Measurements from ENCODE around the gene HS2ST1. TPM values are rescaled to one million over a fixed set of nuclear protein-coding genes. Genes with fewer than 3 reads are reported as not detected.

Gene HS2ST1
- total and polyA plus RNA-seq, 10 of the 15 experiments (the other 5 are each of a cell fraction or from before 2014, with no cell fraction given), result 5.4 to 30.8 (median 18.6) TPM

- H2AFZ ChIP-seq (ENCODE audit: control insufficient read depth, low read depth, low read length), result peak overlapping the region; percentile 68
- ChIA-PET SMC1A (ENCODE audit: uncharacterized antibody, unreplicated experiment) (interaction anchor here (0.9 to 5.3 kb wide), 16 partner anchors 9 to 669 kb away, joined by 3 to 65 read pairs (median 5); partner anchors contain the start of genes HS2ST1 and SELENOF), CTCF (interaction anchor here (0.7 to 3.1 kb wide), 11 partner anchors 12 to 1799 kb away, joined by 3 to 30 read pairs (median 3); partner anchors contain the start of gene C1orf52), RAD21 (ENCODE audit: unreplicated experiment) (interaction anchor here (0.6 to 4.2 kb wide), 6 partner anchors 13 to 145 kb away, joined by 3 to 43 read pairs (median 17); partner anchors contain the start of genes HS2ST1 and SELENOF), POLR2A (interaction anchor here (0.6 to 4.2 kb wide), 8 partner anchors 13 to 527 kb away, joined by 3 to 34 read pairs (median 4); partner anchors contain the start of genes HS2ST1 and SELENOF)
- intact Hi-C loops (cut with micrococcal nuclease; ENCODE audit: unreplicated experiment), result no loop called here
- no peaks in the 10 kb centered on the region for H3K27me3 ChIP-seq (replicated peaks in 1 of 2; ENCODE audit: control insufficient read depth in 2 of 2, insufficient read depth in 2 of 2, low read length in 1 of 2)
- H3K9ac ChIP-seq (ENCODE audit: control insufficient read depth, insufficient read depth, low read length), result peak overlapping the region; percentile 66
- no TSS peak for BruUV-seq (replicated peaks)
- no peak for FAIRE-seq
- peaks cover 30% of the 10 kb centered on the region for H3K4me1 ChIP-seq (ENCODE audit: control insufficient read depth, insufficient read depth, low read length)
- peak overlapping the region; percentile 62 for H3K4me3 ChIP-seq
- H3K4me2 ChIP-seq (ENCODE audit: control insufficient read depth, insufficient read depth), result peak overlapping the region; percentile 84
- no peaks in the 10 kb centered on the region for H3K36me3 ChIP-seq (ENCODE audit: control insufficient read depth in 2 of 2, insufficient read depth in 2 of 2, low read length in 1 of 2)
- TF ChIP-seq KDM1A (IDR thresholded peaks at IDR 0.05; ENCODE audit: borderline replicate concordance) (no peak), FOXK2 (IDR thresholded peaks at IDR 0.05) (no peak)
- H4K20me1 ChIP-seq (ENCODE audit: control insufficient read depth, insufficient read depth), result no peaks in the 10 kb centered on the region
- DNase-seq (ENCODE audit: low read depth, low spot score), result no peak
- no peak for ATAC-seq
- peaks cover 8% of the 10 kb centered on the region for H3K9me3 ChIP-seq (replicated peaks; ENCODE audit: control insufficient read depth, insufficient read depth, low read length)
- in situ Hi-C loops (cut with MboI), result loop anchor here (10.0 kb wide), 1 partner anchor 143 kb away; the partner anchor contains the start of genes HS2ST1 and SELENOF
- 68% methylated on average over 1 of the region's 1 CpG for WGBS (ENCODE audit: insufficient coverage, insufficient replicate concordance, low lambda C conversion rate, missing lambda C conversion rate)
- peak overlapping the region; percentile 85 for H3K27ac ChIP-seq (ENCODE audit: control insufficient read depth, insufficient read depth)
- peaks cover 57% of the 10 kb centered on the region for H3K79me2 ChIP-seq (ENCODE audit: control insufficient read depth, insufficient read depth, low read length)
These were observed 143.9 kb downstream of the HS2ST1 start for GRCh38 chr1:87058343-87058649.

- ATAC-seq (peak; percentile 58), FAIRE-seq (no peak), DNase-seq (ENCODE audit: low read depth, low spot score) (peak; percentile 66)
- no peaks in the 10 kb centered on the region for H4K20me1 ChIP-seq (ENCODE audit: control insufficient read depth, insufficient read depth)
- H3K9me3 ChIP-seq (replicated peaks; ENCODE audit: control insufficient read depth, insufficient read depth, low read length), result peaks cover 9% of the 10 kb centered on the region
- no TSS peak for BruUV-seq (replicated peaks)
- no peaks in the 10 kb centered on the region for H3K27me3 ChIP-seq (replicated peaks in 1 of 2; ENCODE audit: control insufficient read depth in 2 of 2, insufficient read depth in 2 of 2, low read length in 1 of 2)
- ChIA-PET CTCF (no interaction called here), POLR2A (no interaction called here), SMC1A (ENCODE audit: uncharacterized antibody, unreplicated experiment) (no interaction called here), RAD21 (ENCODE audit: unreplicated experiment) (no interaction called here)
- H2AFZ ChIP-seq (ENCODE audit: control insufficient read depth, low read depth, low read length), result no peak overlapping the region
- peaks cover 30% of the 10 kb centered on the region for H3K4me1 ChIP-seq (ENCODE audit: control insufficient read depth, insufficient read depth, low read length)
- intact Hi-C loops (cut with micrococcal nuclease; ENCODE audit: unreplicated experiment), result no loop called here
- no peak overlapping the region for H3K9ac ChIP-seq (ENCODE audit: control insufficient read depth, insufficient read depth, low read length)
- H3K27ac ChIP-seq (ENCODE audit: control insufficient read depth, insufficient read depth), result peak overlapping the region; percentile 5
- in situ Hi-C loops (cut with MboI), result no loop called here
- no peak overlapping the region for H3K4me3 ChIP-seq
- H3K4me2 ChIP-seq (ENCODE audit: control insufficient read depth, insufficient read depth), result peak overlapping the region; percentile 10; the same call in 1 of the 2 replicates
- H3K36me3 ChIP-seq (ENCODE audit: control insufficient read depth in 2 of 2, insufficient read depth in 2 of 2, low read length in 1 of 2), result no peaks in the 10 kb centered on the region
- H3K79me2 ChIP-seq (ENCODE audit: control insufficient read depth, insufficient read depth, low read length), result peaks cover 45% of the 10 kb centered on the region
- TF ChIP-seq FOS (IDR thresholded peaks at IDR 0.05; ENCODE audit: borderline replicate concordance, extremely low read depth, insufficient read length), result no peak
- no peak for TF ChIP-seq TCF3 (IDR thresholded peaks at IDR 0.05; ENCODE audit: borderline replicate concordance, insufficient read depth, low read depth, low read length)
- no peak for TF ChIP-seq NFYA (IDR thresholded peaks at IDR 0.05; ENCODE audit: borderline replicate concordance, low read depth, low read length)
- peak; percentile 67 for TF ChIP-seq ATF7 (IDR thresholded peaks at IDR 0.05; ENCODE audit: low read depth)
- TF ChIP-seq RUNX3 (IDR thresholded peaks at IDR 0.05; ENCODE audit: low read length), result peak; percentile 94
- peak; percentile 33 for TF ChIP-seq SKIL (IDR thresholded peaks at IDR 0.05; ENCODE audit: low read depth, poor library complexity, severe bottlenecking)
- TF ChIP-seq IKZF2 (IDR thresholded peaks at IDR 0.05), result peak; percentile 51 to 58
- TF ChIP-seq MTA3 (IDR thresholded peaks at IDR 0.05; ENCODE audit: borderline replicate concordance, low read length), result no peak
- no peak for TF ChIP-seq DPF2 (IDR thresholded peaks at IDR 0.05)
- 0 out of 2 replicates have a peak, but pooled peaks have one; percentile 22 for TF ChIP-seq CREB1 (IDR thresholded peaks at IDR 0.05; ENCODE audit: low read depth)
- TF ChIP-seq ZNF217 (IDR thresholded peaks at IDR 0.05), result no peak
- TF ChIP-seq ATF2 (IDR thresholded peaks at IDR 0.05; ENCODE audit: low read length), result peak; percentile 64; the same call in 1 of the 2 replicates
- no peak for TF ChIP-seq RAD51 (IDR thresholded peaks at IDR 0.05)
These were observed 147.3 kb downstream of the HS2ST1 start for GRCh38 chr1:87061742-87062156.
